Endothelial cell of umbilical vein (primary cell): ENCODE results near the gene TMEM87B. TPM values are rescaled to one million over a fixed set of nuclear protein-coding genes. Genes with fewer than 3 reads are reported as not detected.

Experiments used
- BruUV-seq: library from RNA; stranded (reverse); fragments of 400-500 nt; replicated peaks from 2 replicates; lab custom pipeline; 2021; lab: Mats Ljungman, UMichigan
- CTCF ChIA-PET: fragments of 300-600, 350-600 bp; sonication (Branson Sonifier 250); formaldehyde crosslinking; loops from one replicate; lab custom pipeline; 2021; ENCODE audit warnings: antibody characterized with exemption, inconsistent platforms; lab: Charles Lee
- POLR2A ChIA-PET: fragments of 300-600, 350-600 bp; sonication (Branson Sonifier 250); formaldehyde crosslinking; loops from one replicate; lab custom pipeline; 2021; ENCODE audit warnings: antibody characterized with exemption, inconsistent platforms; lab: Charles Lee
- DNase-seq: peaks from one replicate; pipeline ENCODE4 v3.0.0-alpha.2; 2011; ENCODE audit warnings: low read depth, low spot score
- FAIRE-seq: peaks from 2 replicates; lab custom pipeline; 2011; peaks lifted over from hg19 to GRCh38; lab: Jason Lieb, UNC
- H2AFZ ChIP-seq: 2 replicates; pipeline ENCODE4 v1.6.0; 2012; ENCODE audit warnings: low read depth, low read length, control low read depth, inconsistent platforms
- H3K27ac ChIP-seq: 2 replicates; pipeline ENCODE4 v1.5.1; 2011; ENCODE audit warnings: low read depth, mild to moderate bottlenecking, control low read depth, low read length, moderate library complexity; ENCODE audit not compliant: insufficient read depth
- H3K27me3 ChIP-seq, 2 experiments: 2 replicates each; pipeline versions ENCODE4 v1.6.0 to v1.6.1; 2011; ENCODE audit warnings: low read length in 2 of 2, mixed read lengths in 1 of 2; ENCODE audit not compliant: control insufficient read depth in 2 of 2, insufficient read depth in 2 of 2
- H3K36me3 ChIP-seq, 2 experiments: 2 replicates in 1 of 2; 3 replicates in 1 of 2; pipeline ENCODE4 v1.5.1; 2011; ENCODE audit warnings: low read length in 2 of 2, mild to moderate bottlenecking in 1 of 2, moderate library complexity in 1 of 2; ENCODE audit not compliant: control insufficient read depth in 2 of 2, insufficient read depth in 2 of 2; ENCODE audit errors: extremely low read depth in 1 of 2
- H3K4me1 ChIP-seq: 3 replicates; pipeline ENCODE4 v1.5.1; 2011; ENCODE audit warnings: mild to moderate bottlenecking, low read length; ENCODE audit not compliant: control insufficient read depth, insufficient read depth; ENCODE audit errors: extremely low read depth
- H3K4me2 ChIP-seq: 2 replicates; pipeline ENCODE4 v1.6.1; 2011; ENCODE audit warnings: low read length, control low read depth, mixed read lengths; ENCODE audit not compliant: insufficient read depth
- H3K4me3 ChIP-seq, 3 experiments: fragments of 200-600 bp in 1 of 3; sonication (generic), shearing (Covaris generic) in 1 of 3; replicated peaks in 1 of 3; 2 replicates each; pipeline ENCODE4 v1.5.1; 2011 to 2016; ENCODE audit warnings: control low read depth in 3 of 3, low read length in 3 of 3, mild to moderate bottlenecking in 2 of 3, inconsistent platforms in 1 of 3, low read depth in 1 of 3, moderate library complexity in 1 of 3; ENCODE audit not compliant: insufficient read depth in 1 of 3
- H3K79me2 ChIP-seq: 2 replicates; pipeline ENCODE4 v1.6.0; 2012; ENCODE audit warnings: low read length, inconsistent platforms; ENCODE audit not compliant: control insufficient read depth, insufficient read depth
- H3K9ac ChIP-seq: replicated peaks from 2 replicates; pipeline ENCODE3; 2011; ENCODE audit warnings: low read length, control low read depth; ENCODE audit not compliant: insufficient read depth; ENCODE audit errors: extremely low read depth
- H3K9me1 ChIP-seq: replicated peaks from 3 replicates; pipeline ENCODE4 v1.6.0; 2011; ENCODE audit warnings: mild to moderate bottlenecking, low read length; ENCODE audit not compliant: control insufficient read depth, insufficient read depth; ENCODE audit errors: extremely low read depth
- H3K9me3 ChIP-seq: replicated peaks from 2 replicates; pipeline ENCODE4 v1.5.1; 2012; ENCODE audit warnings: low read length, inconsistent platforms; ENCODE audit not compliant: control insufficient read depth, insufficient read depth
- H4K20me1 ChIP-seq: replicated peaks from 2 replicates; pipeline ENCODE3; 2011; ENCODE audit warnings: mild to moderate bottlenecking, low read length; ENCODE audit not compliant: control insufficient read depth, insufficient read depth; ENCODE audit errors: extremely low read depth
- CTCF ChIP-seq, 2 donors: IDR thresholded peaks; 1 replicate in 1 of 2; 2 replicates in 1 of 2; pipeline ENCODE4 v1.5.1; 2011; ENCODE audit warnings: low read length in 2 of 2, mild to moderate bottlenecking in 2 of 2, moderate library complexity in 2 of 2, control low read depth in 1 of 2, inconsistent platforms in 1 of 2, low read depth in 1 of 2; ENCODE audit not compliant: insufficient read depth in 1 of 2; ENCODE audit errors: extremely low read depth in 1 of 2
- EZH2 ChIP-seq: IDR thresholded peaks from 2 replicates; pipeline ENCODE4 v1.6.1; 2012; ENCODE audit warnings: borderline replicate concordance, low read depth, mild to moderate bottlenecking, moderate library complexity, low read length, inconsistent platforms; ENCODE audit not compliant: severe bottlenecking
- FOS ChIP-seq: IDR thresholded peaks from 2 replicates; pipeline ENCODE4 v1.6.1; 2011; ENCODE audit warnings: mild to moderate bottlenecking, low read length, moderate library complexity, borderline replicate concordance; ENCODE audit not compliant: insufficient read depth
- GATA2 ChIP-seq: IDR thresholded peaks from 2 replicates; pipeline ENCODE4 v1.7.0; 2011; ENCODE audit warnings: low read depth, mild to moderate bottlenecking, moderate library complexity, mixed read lengths, low read length; ENCODE audit not compliant: insufficient read length, insufficient read depth
- JUN ChIP-seq: IDR thresholded peaks from 2 replicates; pipeline ENCODE4 v1.6.1; 2011; ENCODE audit warnings: borderline replicate concordance, low read depth; ENCODE audit not compliant: insufficient read length, insufficient read depth
- MAX ChIP-seq: IDR thresholded peaks from 2 replicates; pipeline ENCODE4 v1.6.1; 2011; ENCODE audit not compliant: insufficient read depth, insufficient read length
- MYC ChIP-seq: IDR thresholded peaks from one replicate; pipeline ENCODE4 v1.6.1; 2011; ENCODE audit warnings: mild to moderate bottlenecking, low read depth, low read length
- POLR2A ChIP-seq: IDR thresholded peaks from 2 replicates; pipeline ENCODE4 v1.6.1; 2012; ENCODE audit warnings: low read depth, mild to moderate bottlenecking, control low read depth, low read length
- POLR2AphosphoS5 ChIP-seq: IDR thresholded peaks from 2 replicates; pipeline ENCODE4 v1.6.1; 2012; ENCODE audit warnings: low read depth, mild to moderate bottlenecking, control low read depth, low read length, moderate library complexity; ENCODE audit not compliant: insufficient read depth
- dilution Hi-C: fragments of 300-500 bp; cut with MboI; formaldehyde crosslinking; loops from one replicate; pipeline ENCODE4 v1.15.0; 2019; ENCODE audit warnings: low sequenced_read_pairs; ENCODE audit not compliant: extremely low pct_ligation_motif_present
- intact Hi-C: fragments of 100-400 bp; cut with micrococcal nuclease; formaldehyde crosslinking; loops from one replicate; pipeline ENCODE4 v1.10.0; 2022
- polyA plus RNA-seq, 4 experiments: library from polyadenylated mRNA; depleted of rRNA in 3 of 4; stranded (reverse) in 3 of 4; unstranded in 1 of 4; fragments of >200 nt; gene quantifications; 2 replicates each; pipeline versions ENCODE4 v1.2.1 to v1.2.3, GENCODE V29; 2011 to 2012; ENCODE audit warnings: missing spikeins in 1 of 4
- total RNA-seq: library from RNA; stranded (reverse); gene quantifications from 2 replicates; pipeline ENCODE4 v1.2.3, GENCODE V29; 2021

Gene TMEM87B
- total and polyA plus RNA-seq, 2 donors (not counting 3 experiments of a cell fraction or from before 2014, with no cell fraction given) = 17.6 to 21.5 TPM

GRCh38 chr2:112133344-112133743, 78.3 kb downstream of the TMEM87B start:
- no peak overlapping the region for H3K4me2 ChIP-seq
- H3K27ac ChIP-seq = no peak overlapping the region
- ChIA-PET POLR2A (no interaction called here), CTCF (interaction anchor here (1.3 to 3.5 kb wide), 3 partner anchors 12 to 29 kb away, joined by 3 to 13 read pairs (median 3); no protein-coding TSS in a partner anchor)
- no peak overlapping the region for H2AFZ ChIP-seq
- no peak for DNase-seq
- dilution Hi-C loops = no loop called here
- peaks cover 9% of the 10 kb centered on the region for H3K4me1 ChIP-seq
- no peaks in the 10 kb centered on the region for H3K79me2 ChIP-seq
- H3K4me3 ChIP-seq = no peak overlapping the region
- H3K9me1 ChIP-seq = no peaks in the 10 kb centered on the region
- no TSS peak for BruUV-seq
- H3K9me3 ChIP-seq = no peaks in the 10 kb centered on the region
- no peaks in the 10 kb centered on the region for H4K20me1 ChIP-seq
- H3K36me3 ChIP-seq = no peaks in the 10 kb centered on the region
- TF ChIP-seq JUN (no peak), CTCF (IDR thresholded peaks at IDR 0.05; ENCODE audit: extremely low read depth in 1 of 2, insufficient read depth in 1 of 2, low read depth in 1 of 2, low read length in 2 of 2) (no peak), MYC (no peak), EZH2 (no peak), POLR2A (no peak), FOS (no peak), POLR2AphosphoS5 (no peak), GATA2 (no peak), MAX (no peak)
- H3K27me3 ChIP-seq = no peaks in the 10 kb centered on the region
- FAIRE-seq = no peak
- no peak overlapping the region for H3K9ac ChIP-seq
- intact Hi-C loops = no loop called here
